Renal pelvis (tissue), 12 donors: ENCODE measurements around the gene GOLGA5. TPM values are rescaled to one million over a fixed set of nuclear protein-coding genes. Genes with fewer than 3 reads are reported as not detected.
A peak's percentile ranks its signal among the peaks of the same experiment; 100 is the strongest.
"Not testable (repeated sequence)": the region's sequence is repeated elsewhere in the genome, so short reads cannot be mapped to it uniquely, and the experiment has no call there.

ENCODE experiments used
- DNase-seq: peaks from one replicate; pipeline ENCODE4 v3.0.0-alpha.2; 2013
- long read RNA-seq, 16 experiments: transcript quantifications; one replicate each; lab custom pipeline, GENCODE V29; 2026
- polyA plus RNA-seq, 3 donors: library from polyadenylated mRNA; unstranded; fragments of 120-200 nt; gene quantifications; one replicate each; pipeline ENCODE4 v1.2.1, GENCODE V29; 2013; ENCODE audit not compliant: insufficient read length in 3 of 3

GOLGA5 gene
- polyA plus RNA-seq = 10 to 100 TPM; 35.2 to 40.6 (median 39.4) TPM
- long read RNA-seq, donor 1, transcript GOLGA5-201 (13 exons, 2,969 nt) = major isoform, 6 of 6 reads
- long read RNA-seq, donor 1, partial matches to known transcripts = 0 of 6 reads
- long read RNA-seq, donor 1, other reads (novel, unspliced or antisense) = 0 of 6 reads
- long read RNA-seq, donor 2, partial matches to known transcripts = 10 of 13 reads
- long read RNA-seq, donor 2, other reads (novel, unspliced or antisense) = 0 of 13 reads
- long read RNA-seq, donor 3, transcript GOLGA5-201 (13 exons, 2,969 nt) = major isoform, 7 of 12 reads
- long read RNA-seq, donor 3, partial matches to known transcripts = 5 of 12 reads
- long read RNA-seq, donor 3, other reads (novel, unspliced or antisense) = 0 of 12 reads
- long read RNA-seq, donor 4, transcript GOLGA5-201 (13 exons, 2,969 nt) = major isoform, 8 of 20 reads
- long read RNA-seq, donor 4, partial matches to known transcripts = 12 of 20 reads
- long read RNA-seq, donor 4, other reads (novel, unspliced or antisense) = 0 of 20 reads
- long read RNA-seq, donor 5, partial matches to known transcripts = 12 of 14 reads
- long read RNA-seq, donor 5, other reads (novel, unspliced or antisense) = 0 of 14 reads
- long read RNA-seq, donor 6, partial matches to known transcripts = 0 of 4 reads
- long read RNA-seq, donor 6, other reads (novel, unspliced or antisense) = 0 of 4 reads
- long read RNA-seq, donor 7, transcript GOLGA5-201 (13 exons, 2,969 nt) = major isoform, 5 of 5 reads
- long read RNA-seq, donor 7, partial matches to known transcripts = 0 of 5 reads
- long read RNA-seq, donor 7, other reads (novel, unspliced or antisense) = 0 of 5 reads
- long read RNA-seq, donor 8, partial matches to known transcripts = 11 of 12 reads
- long read RNA-seq, donor 8, other reads (novel, unspliced or antisense) = 0 of 12 reads
- long read RNA-seq, donor 9, transcript GOLGA5-201 (13 exons, 2,969 nt) = major isoform, 5 of 14 reads
- long read RNA-seq, donor 9, partial matches to known transcripts = 9 of 14 reads
- long read RNA-seq, donor 9, other reads (novel, unspliced or antisense) = 0 of 14 reads
- long read RNA-seq, donor 10, transcript GOLGA5-201 (13 exons, 2,969 nt) = major isoform, 5 of 11 reads
- long read RNA-seq, donor 10, partial matches to known transcripts = 6 of 11 reads
- long read RNA-seq, donor 10, other reads (novel, unspliced or antisense) = 0 of 11 reads
- long read RNA-seq, donor 11, transcript GOLGA5-201 (13 exons, 2,969 nt) = major isoform, 11 of 11 reads
- long read RNA-seq, donor 11, partial matches to known transcripts = 0 of 11 reads
- long read RNA-seq, donor 11, other reads (novel, unspliced or antisense) = 0 of 11 reads
- long read RNA-seq, donor 12, transcript GOLGA5-201 (13 exons, 2,969 nt) = major isoform, 13 of 23 reads
- long read RNA-seq, donor 12, partial matches to known transcripts = 10 of 23 reads
- long read RNA-seq, donor 12, other reads (novel, unspliced or antisense) = 0 of 23 reads
- long read RNA-seq, donor 13, partial matches to known transcripts = 0 of 4 reads
- long read RNA-seq, donor 13, other reads (novel, unspliced or antisense) = 0 of 4 reads
- long read RNA-seq, donor 14 = 0 reads
- long read RNA-seq, donor 15 = 0 reads
- long read RNA-seq, donor 16, partial matches to known transcripts = 10 of 14 reads
- long read RNA-seq, donor 16, other reads (novel, unspliced or antisense) = 0 of 14 reads

- DNase-seq = peak; percentile 96
Observed at GRCh38 chr14:92793709-92794546, at the start of gene GOLGA5. TSS of gene GOLGA5 (plus strand) at chr14:92794305. CDS start at chr14:92797438, 3,133 bp downstream.

- DNase-seq = peak; percentile 20
Observed at GRCh38 chr14:92747701-92748258, 46.3 kb upstream of the GOLGA5 start.

- peak; percentile 91 for DNase-seq
Observed at GRCh38 chr14:92748259-92749016, 45.7 kb upstream of the GOLGA5 start, which contains the start of gene LGMN. TSS of gene LGMN (minus strand) at chr14:92748627. CDS start at chr14:92732786, 15,841 bp downstream.

- not testable (repeated sequence) for DNase-seq
Observed at GRCh38 chr14:92750222-92750728, 43.8 kb upstream of the GOLGA5 start.

GRCh38 chr14:92750994-92751400 lies 43.1 kb upstream of the GOLGA5 start:
- DNase-seq = no peak

GRCh38 chr14:92751819-92752218 lies 42.3 kb upstream of the GOLGA5 start:
- no peak for DNase-seq

GRCh38 chr14:92753250-92753649 lies 40.9 kb upstream of the GOLGA5 start:
- no peak for DNase-seq

- DNase-seq = no peak
Observed at GRCh38 chr14:92754966-92755365, 39.1 kb upstream of the GOLGA5 start.

- DNase-seq = no peak
Observed at GRCh38 chr14:92755495-92755894, 38.6 kb upstream of the GOLGA5 start.

- DNase-seq = no peak
Observed at GRCh38 chr14:92756446-92756845, 37.7 kb upstream of the GOLGA5 start.

- no peak for DNase-seq
Observed at GRCh38 chr14:92759300-92759678, 34.8 kb upstream of the GOLGA5 start.

GRCh38 chr14:92759679-92760523 lies 34.2 kb upstream of the GOLGA5 start:
- DNase-seq = no peak

GRCh38 chr14:92760524-92760805 lies 33.6 kb upstream of the GOLGA5 start:
- DNase-seq = no peak

- DNase-seq = not testable (repeated sequence)
Observed at GRCh38 chr14:92763666-92764631, 30.2 kb upstream of the GOLGA5 start.

GRCh38 chr14:92768236-92768635 lies 25.9 kb upstream of the GOLGA5 start:
- DNase-seq = peak; percentile 34

- DNase-seq = no peak
Observed at GRCh38 chr14:92768795-92769194, 25.3 kb upstream of the GOLGA5 start.
